GM19328 (cell line): ENCODE results near the gene XPNPEP1.
"Not testable (repeated sequence)": the region's sequence is repeated elsewhere in the genome, so short reads cannot be mapped to it uniquely, and the experiment has no call there.

Source experiments
- ATAC-seq: cut with Tn5 transposase; IDR thresholded peaks from one replicate; pipeline ENCODE4 v1.9.1; 2021; ENCODE audit warnings: mild to moderate bottlenecking, moderate library complexity; ENCODE audit not compliant: unreplicated experiment

The XPNPEP1 gene

DNA sequence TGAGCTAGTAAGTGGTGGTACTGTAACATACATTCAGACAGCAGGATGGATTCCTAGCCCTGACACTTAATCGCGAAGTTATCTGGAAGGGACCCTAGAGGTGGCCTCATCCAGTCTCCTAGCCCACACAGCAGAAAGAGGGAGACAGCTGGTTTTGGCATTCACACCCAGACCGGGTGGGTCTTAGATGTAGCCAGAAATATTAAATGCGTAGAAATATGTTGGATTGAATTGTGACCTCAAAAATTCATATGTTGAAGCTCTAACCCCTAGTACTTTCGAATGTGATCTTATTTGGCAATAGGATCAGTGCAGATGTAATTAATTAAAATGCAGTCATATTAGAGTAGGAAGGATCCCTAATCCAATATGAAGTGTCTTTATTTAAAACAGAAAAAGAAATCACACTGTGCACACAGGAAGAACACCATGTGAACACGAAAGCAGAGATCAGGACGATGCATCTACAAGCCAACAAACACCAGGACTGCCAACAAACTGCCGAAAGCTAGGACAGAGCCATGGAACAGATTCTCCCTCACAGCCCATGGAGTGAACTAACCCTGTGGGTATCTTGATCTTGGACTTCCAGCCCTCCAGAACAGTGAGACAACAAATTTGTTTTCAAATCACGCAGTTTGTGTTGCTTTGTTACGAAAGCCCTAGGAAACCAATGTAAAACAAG, 2.9 kb upstream of the XPNPEP1 start:
- no peak for ATAC-seq

DNA sequence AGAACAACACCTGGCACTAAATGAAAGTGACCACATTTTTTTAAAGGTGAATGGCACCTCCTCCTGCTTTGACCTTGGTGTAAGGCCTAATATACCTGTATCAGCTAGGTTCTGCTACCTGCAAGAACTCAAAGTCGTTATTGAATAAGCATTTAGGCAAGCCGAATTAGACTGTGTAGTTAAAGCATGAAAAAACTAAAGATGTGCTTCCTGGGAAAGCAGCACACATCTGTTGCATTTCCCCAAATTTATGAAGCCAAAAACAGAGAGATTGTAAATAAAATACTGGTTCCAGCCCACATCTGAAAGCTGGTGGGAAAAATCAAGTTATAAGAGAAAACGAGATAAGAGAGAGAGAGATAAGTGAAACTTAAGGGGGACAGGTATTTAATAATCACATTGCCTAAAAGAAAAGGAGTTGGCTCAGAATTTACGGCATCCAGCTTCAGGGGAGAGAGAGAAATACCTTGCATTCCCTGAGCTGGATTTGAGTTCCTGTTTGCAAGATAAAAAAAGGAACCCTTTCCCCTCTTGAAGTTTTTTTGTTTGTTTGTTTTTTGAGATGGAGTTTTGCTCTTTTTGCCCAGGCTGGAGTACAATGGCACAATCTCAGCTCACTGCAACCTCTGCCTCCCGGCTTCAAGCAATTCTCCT, 1.8 kb upstream of the XPNPEP1 start:
- ATAC-seq: no peak

DNA sequence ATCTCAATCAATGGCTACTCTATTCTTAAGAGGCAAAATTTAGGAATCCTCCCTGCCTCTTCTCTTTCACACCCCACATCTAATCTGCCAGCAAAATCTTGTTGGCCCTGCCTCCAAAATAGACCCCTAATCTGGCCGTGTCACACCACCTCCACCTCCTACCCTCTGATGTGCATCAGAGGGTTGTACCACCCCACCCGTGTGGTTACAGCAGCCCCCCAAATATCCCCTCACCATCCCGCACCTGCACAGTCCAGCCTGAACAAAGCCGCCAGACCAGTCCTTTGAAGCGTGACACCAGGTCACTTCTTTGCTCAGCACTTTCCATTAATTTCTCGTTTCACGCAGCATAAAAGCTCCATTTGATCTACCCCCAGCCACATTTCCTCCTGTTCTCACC, 776 bp upstream of the XPNPEP1 start:
- ATAC-seq: no peak

DNA sequence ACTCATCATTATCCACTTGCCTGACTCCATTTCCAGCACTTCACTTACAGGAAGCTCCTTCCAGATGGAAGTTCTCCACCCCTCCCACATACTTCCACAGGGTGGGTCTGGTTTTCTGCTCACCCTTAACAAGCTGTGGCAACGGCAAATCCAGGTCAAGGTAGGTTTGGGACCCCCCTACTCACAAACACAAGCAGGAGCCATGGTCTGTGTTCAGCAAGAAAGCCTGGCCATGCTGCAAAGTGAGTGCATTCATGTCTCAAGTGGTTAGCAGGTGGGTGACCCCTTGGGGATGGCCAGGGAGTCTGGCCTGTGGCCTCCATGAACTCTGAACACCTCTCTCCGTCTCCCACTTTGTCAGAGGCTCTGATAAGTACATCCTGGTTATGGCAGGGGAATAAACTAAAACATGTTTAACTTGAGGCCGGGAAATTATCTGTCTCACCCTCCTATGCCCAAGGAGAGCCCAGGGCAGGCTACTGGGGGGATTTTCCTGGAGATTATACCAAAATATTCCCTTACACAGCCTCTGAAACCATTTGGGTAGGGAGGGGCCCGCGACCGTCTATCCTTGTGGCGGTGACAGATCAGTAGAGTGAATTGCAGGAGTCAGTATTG, 844 bp downstream of the XPNPEP1 start:
- no peak for ATAC-seq

DNA sequence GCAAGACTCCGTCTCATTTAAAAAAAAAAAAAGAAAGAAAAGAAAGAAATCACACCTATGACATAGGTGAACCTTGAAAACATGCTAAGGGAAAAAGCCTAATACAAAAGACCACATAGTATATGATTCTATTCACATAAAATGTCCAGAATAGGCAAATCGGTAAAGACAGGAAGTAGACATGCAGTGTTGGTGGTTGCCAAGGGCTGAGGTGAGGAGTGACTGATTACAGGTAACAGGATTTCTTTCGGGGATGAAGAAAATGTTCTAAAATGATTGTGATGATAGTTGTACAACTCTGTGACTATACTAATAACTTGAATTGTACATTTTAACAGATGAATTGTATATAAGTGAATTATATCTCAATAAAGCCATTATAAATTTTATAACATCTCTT, 3.3 kb downstream of the XPNPEP1 start:
- no peak for ATAC-seq

DNA sequence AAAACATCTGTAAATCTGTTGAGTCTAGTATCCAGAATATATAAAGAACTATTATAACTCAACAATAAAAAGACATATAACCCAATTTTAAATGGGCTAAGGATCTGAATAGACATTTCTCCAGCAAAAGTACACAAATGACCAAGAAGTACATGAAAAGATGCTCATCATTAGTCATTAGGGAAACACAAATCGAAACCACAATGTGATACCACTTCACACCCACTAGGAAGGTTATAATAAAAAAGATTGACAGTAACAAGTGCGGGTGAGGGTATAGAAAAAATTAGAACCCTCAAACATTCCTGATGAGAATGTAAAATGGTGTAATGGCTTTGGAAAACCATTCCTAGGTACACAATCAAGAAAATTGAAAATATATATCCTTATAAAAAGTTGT, 4.1 kb downstream of the XPNPEP1 start:
- ATAC-seq: no peak

DNA sequence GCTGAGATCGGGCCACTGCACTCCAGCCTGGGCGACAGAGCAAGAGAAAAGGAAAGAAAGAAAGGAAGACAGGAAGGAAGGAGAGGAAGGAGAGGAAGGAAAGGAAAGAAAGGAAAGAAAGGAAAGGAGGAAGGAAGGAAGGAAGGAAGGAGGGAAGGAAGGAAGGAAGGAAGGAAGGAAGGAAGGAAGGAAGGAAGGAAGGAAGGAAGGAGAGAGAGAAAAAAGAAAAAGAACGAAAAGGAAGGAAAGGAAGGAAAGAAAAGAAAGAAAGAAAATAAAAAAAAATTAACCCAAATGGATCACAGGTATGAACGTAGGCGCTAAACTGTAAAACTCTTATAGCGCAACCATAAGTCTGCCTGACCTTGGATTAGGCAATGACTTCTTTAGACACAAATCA, 4.6 kb downstream of the XPNPEP1 start:
- ATAC-seq: not testable (repeated sequence)

DNA sequence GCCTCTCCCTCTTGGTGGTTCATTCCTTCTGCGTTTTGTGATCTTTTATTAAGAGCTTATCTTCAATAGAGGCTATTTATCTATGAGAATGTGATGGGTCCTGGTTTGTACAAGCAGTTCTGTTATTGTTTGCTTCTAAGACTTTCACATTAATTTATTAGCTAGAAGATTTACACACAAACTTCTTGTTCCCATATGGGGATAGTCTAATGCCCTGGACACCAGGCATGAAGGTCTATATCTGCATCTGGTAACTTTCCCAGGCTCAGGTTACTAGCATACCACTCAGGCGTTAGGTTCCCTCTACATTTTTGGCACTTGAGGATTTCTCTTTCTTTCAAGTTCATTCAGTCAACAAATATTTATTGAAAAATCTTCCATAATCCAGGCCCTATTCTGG, 7.7 kb downstream of the XPNPEP1 start:
- no peak for ATAC-seq

DNA sequence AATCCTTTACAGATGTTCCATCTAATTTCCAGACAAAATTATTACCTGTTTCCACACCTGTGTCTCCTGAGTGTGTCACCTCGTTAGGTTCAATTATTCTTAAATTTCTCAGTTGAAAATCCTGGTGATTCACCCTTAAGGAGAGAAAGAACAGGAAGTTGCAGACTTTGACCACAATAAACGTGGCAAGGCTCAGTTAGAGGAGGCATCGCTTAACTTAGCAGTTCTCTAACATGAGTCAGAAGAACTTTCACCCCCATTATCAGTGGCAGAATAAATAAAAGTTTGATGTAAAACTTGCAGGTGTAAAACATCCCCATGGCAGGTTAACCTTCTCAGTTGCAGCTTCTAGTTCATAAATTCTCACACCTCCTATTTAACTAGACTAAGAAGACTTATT, 8.3 kb downstream of the XPNPEP1 start:
- no peak for ATAC-seq

DNA sequence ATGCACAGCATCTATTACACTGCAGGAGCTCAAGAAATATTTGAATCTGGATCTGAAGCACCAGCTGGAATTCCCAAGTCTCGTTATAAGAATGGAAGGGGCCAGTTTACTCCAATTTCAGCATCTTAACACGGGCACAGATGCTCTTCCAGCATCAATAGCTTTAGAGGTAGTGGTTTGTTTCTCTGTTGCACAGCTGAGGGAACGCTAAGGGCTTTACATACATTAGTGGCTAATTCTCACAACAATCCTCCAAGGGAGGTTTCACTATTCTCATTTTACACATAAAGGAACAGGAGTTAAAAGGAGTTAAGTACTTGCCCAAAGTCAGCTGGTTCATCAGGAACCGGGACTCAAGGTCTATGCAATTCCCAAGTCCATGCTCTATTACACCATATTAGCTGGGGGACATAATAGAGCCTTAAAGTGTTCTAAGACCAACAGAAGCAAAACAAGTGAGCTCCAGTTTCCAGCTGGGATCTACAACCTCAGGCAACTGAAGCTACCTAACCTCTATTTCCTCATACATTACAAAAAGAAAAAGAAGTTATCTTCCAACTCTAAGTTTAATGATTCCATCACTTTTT, 9.9 kb downstream of the XPNPEP1 start:
- ATAC-seq: no peak

DNA sequence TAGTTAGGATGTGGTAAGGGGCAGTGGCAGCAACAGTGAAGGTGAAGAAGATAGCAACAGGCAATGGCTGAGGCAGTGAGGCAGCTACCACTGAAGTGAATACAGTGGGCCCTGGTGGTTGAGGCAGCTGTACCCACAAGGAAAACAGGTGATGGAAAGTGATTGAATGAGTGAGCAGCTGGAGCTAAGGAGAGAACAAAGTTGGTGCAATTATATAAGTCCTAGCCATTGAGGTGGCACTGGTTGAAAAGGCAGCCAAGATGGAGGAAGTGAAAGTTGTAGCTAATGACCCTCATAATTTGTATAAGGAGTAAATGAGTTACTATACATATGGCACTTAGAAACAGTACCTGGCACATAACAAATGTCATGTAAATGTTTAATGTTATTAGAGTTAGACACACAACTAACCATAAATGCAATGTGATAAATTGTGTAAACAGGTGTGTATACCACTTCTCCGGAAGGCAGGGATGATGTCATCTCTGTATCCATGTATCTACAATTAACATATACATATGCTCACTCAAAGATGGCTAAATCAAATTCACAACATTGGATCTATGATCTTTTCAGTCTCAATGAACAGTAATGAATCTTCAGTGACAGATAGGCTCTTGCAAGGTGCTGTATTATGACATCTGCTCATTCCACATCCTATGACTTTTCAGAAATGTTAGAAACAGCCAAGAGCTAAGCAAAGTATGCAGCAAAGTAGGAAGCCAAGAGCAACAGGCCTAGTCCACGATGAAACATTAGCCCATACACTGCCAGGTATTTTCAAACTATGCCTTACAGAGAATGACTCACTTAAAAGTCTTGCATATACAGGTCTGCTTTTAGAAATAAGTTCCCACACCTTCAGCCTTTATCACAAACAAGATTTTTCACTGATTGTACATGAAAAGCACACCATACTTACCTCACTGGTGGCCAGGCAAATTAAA, 10.7 kb downstream of the XPNPEP1 start:
- ATAC-seq: peak; percentile 79

DNA sequence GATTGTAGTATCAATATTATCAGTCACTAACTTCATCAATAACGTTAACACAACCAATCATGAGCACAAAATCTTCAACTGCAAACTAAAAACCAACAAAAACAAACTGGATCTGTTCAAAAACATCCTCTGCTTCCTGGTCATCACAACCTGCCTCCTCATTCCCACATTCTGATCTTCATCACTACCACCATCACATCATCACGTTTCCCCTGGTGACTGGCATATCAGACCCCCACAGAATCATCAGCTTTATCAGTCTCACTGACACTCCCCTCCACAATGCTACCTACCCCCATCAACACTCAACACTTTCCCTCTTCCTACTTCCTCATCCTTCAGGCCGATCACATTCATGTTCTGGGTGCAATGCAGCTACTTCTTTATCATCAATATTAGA, 11.4 kb downstream of the XPNPEP1 start:
- no peak for ATAC-seq

DNA sequence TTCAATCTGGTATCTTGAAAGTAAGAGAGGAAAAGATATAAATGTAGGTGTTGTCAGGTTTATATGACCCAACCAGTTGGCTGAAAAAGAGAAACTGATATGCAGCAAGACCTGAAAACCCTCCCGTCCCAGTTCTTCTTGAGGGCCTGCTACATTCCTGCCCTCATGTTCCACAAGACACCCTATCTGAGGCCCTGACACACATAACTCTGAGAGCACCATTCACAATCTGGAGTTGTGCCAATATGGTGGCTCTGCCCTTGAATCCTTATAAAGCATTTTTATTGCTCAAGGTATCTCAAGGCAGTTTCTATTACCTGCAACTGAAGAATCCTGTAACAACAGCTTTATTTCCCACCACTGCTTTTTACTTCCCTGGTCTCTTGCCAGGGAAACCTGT, 17.0 kb downstream of the XPNPEP1 start:
- ATAC-seq: no peak

DNA sequence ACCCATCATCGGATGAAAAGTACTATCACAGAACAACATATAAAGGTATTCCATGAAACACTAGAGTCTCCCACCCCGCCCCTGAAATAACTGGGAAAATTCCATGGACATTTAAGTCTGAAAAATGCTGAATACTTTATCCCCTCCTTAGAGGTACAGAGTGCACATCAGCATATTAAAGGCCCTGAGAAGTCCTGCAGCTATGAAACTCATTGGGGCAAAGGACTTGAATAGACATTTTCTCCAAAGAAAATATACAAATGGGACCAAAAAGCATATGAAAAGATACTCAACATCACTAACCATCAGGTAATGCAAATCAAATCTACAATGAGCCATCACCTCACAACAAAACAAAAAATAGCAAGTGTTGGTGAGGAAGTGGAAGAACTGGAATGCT, 18.9 kb downstream of the XPNPEP1 start:
- no peak for ATAC-seq

DNA sequence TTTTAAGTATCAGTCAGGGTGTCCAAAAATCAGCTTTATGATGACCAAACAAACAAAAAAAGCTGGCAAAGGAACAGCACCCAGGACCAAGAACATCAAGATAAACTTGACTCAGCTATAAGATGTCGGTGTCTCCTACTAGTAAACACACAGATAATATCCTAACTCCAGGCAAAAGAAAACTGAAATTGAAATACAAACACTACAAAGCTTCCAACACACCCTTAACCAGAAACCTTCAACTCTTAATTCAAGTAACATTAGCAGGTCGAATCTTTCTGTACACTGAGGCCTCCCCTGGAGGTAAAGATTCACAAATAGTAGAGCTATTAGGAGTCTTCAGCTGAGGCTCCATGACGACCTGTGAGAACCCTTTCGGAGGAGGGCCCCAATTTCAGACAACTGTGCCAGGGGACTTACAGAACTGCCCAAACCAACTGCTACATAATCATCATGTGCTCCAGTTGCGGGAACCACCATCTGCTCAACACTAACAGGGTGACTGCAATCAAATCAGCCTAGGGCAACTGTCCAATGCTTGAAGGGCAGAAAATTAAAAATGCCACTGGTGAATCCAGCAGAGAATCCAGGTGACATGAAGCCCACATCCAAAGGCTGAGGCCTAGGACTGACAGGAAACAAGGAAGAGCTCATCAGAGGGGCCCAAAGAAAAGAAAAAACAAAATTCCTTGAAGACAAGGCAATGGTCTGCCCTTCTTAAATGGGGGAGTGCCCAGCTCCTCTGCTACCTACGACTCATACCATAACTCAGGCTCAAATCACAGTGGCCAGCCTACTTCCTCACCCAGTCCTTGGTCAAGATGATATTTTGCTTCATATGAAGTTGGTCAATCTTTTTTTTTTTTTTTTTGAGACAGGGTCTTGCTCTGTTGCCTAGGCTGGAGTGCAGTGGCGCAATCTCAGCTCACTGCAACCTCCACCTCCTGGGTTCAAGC, 20.0 kb downstream of the XPNPEP1 start:
- ATAC-seq: no peak

DNA sequence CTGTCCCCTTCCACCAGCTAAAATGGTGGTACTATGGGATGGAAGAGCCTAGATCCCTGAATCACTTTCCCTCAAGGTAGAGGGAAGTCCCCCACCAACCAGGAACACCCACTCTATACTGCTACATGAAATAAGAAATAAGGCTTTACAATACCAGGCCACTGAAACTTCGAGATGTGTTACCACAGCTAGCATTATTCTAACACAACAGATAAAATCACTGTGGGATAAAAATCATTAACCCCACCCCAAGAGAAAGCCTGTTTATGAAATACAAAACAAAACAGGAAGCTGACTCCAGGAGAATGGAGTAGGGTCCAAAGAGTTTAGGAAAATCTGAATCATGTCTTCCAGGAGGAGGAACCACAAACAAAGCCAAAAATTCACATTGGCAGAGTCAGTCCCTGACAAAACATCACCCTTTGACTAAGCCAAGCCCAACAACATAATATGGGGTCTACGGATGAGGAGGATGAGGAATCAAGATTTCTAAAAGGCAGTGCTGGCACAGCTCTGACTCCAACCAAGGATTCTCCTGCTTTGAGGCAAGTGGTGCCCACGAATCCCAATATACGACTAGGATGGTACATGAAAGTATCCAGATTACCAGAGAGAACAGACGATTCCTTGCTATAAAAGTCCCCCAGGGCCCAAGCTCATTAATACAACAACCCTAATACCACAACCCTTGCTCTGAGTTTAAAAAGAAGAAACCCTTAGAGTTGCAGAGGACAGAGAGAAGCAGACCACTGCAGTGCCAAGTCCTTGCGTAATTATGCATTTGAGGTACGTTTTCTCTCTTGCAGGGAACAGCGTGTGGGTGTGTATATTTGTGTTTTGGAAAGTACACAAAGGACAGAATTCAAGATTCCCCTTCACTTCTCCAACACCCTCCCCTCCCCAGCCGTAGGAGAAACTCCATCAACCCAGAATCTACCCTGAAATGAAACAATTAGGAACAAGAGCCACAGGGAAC, 23.7 kb downstream of the XPNPEP1 start:
- no peak for ATAC-seq

DNA sequence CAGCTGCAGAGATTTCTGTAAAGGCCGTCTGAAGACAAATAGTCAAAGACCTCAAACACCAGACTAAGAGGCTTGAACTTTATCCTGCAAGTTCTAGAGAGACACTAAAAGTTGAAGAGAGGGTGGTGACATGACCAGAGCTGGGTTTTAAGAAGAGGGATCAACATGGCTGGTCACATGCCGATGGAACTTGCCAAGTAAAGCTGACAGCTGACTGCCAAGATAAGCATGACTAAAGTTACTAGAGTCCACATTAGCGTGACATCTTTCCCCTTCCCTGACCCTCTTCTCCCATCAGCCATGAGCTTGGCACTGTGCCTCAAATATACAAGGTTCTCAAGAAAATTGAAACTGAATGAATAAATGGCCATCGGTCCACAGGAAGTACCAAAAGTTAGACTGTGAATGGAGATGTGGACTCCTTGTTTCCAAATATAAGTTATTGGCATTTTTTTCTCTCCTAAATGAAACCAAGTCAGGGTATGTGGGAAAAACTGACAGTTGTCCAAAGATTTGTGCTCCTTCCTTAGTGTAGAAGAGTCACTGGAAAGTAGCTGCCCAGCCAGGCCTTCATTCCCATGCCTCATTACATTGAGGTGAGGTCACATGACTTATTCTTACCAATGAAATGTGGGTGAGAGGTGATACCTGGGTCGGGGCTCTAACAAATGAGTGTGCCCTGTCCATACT, 24.5 kb downstream of the XPNPEP1 start:
- no peak for ATAC-seq

DNA sequence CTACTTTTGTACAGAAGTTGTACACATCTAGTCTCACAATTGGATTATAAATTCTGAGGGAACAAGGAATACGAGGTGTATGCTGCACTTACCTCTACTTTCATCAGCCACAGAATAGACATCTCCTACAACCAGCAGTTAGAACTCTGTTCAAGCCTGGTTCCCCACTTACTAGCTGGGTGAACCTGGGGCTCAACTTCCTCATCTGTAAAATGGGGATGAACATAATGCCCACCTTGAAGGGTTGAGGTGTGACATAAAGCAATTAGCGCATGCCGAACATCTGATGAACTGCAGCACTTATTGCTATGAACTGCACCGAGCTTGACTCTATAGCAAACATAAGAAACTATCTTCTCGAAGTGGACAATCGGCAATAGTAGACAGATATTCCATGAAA, 25.3 kb downstream of the XPNPEP1 start:
- ATAC-seq: no peak
